Activated T-cell treated with anti-CD3 and anti-CD28 coated beads for 4 hours (primary cell): ENCODE data around the gene VWA5B2.

Experiments used
- DNase-seq: peaks from one replicate; pipeline ENCODE4 v3.0.0-alpha.2; 2020

Gene VWA5B2

DNA sequence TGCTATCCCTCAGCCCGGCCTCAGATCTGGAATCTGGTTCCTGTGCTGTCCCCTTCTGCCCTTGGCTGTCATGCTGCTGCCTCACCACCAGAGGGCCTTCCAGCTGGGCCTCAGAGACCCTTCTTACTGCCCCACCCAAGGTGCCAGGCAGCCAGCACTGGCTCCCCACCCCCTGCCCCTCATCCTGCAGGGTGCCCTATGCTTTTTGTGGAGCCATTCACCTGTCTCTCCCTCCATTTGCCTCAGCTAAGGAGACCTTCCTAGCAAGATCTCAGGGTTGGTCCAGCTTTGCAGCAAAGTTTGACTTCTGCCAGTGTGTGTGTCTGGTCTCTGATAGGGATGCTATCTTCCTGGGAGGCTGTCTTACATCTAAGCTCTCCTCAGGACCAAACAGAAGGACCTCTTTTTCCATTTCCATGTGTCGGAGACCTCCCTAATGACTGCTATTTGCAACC lies 1.9 kb upstream of the VWA5B2 start:
- DNase-seq: peak; percentile 49

DNA sequence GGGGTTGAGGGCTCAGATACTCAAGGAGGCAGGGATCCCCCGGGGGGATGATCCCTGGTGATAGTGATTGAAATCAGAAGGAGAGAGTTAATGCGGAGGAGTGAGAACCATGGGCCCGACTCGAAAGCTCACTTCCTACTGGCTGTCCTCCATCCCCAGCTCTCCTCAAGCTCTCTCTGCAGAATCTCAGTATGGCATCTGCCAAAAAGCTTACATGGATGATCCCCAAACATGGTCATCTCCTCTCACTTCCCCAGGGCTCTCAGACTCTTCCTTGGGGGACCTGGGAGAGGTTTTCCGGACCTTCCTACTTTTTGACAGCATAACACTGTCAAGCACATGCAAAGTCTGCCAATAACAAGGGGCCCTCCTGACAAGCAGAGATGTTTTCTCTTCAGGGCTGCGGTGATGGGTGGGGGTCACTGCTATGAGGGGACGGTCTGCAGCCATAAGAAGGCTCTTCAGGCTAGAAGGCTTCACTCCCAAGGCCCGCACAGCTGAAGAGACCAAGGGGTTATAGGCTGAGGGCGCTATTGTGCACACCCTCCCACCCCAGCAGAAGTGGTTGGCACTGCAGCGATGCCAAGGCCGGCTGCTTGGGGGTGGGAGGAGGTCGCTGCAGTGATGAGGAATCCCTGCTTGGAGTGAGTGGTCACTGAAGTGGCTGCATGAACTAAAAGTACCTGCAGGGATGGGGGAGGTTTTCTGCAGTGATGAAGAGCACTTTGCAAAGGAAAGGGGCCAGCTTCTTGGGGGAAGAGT lies 828 bp upstream of the VWA5B2 start:
- DNase-seq: no peak

DNA sequence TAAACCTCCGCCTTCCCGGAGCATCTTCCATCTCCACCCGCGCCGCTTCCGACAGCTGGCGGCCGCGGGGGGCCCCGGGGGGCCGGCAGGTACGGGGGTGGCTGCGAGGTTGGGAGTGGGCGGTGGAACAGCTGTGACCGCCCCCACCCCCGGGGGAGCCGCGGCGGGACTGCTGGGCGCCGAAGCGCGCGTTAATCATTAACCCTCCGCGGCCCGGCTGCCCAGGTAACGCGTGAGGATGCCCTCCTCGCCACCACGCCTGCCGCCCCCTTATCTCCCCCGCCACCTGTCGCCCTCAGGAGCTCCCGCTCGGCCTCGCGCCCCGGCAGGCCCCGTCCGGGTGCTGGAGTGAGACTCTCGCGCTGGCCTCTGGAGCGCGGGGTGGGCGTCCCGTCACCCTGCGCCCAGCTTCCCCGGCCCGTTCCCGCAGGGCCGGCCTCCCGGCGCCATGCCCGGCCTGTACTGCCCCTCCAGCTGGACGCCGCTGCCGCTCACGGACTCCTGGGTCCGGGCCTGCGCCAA lies 757 bp downstream of the VWA5B2 start:
- no peak for DNase-seq

DNA sequence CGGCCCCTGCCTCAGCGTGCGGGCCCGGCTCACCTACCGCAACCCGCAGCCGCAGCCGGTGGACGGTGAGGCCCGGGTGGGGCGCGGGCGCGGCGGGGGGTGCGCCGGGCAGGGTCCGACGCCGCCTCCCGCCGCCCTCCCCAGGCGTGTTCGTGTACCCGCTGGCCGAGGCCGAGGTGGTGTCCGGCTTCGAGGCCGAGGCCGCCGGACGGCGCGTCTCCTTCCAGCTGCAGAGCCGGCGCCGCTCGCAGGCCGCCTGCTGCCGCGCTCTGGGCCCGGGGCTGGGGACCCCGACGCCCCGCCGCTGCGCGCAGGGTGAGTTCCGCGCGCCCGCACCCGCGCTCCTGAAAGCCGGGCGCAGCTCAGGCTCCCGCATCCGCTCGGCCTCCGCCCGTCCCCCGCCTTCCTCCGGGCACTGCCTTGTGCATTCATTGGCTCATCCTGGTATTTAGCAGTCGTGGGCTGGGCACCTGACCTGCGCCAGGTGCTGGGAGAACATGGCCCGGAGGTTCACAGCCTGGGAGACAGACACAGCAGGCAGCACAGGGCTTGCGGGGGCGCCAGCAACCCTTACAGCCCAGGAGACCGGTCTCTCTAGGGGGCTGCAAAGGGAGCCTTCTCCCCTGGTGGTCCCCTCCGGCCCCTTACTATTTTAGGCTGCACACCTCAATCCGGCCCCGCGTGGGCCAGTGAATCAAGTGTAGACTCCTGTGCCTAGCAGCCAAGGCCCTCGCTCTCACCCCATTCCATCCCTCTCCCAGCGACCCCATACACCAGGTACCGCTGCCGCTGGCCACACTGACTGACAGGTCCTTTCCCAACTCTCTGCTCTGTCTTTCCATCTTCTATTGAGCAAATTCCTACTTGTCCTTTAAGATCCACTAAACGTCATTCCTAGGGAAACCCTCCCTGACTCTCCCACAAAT lies 1.5 kb downstream of the VWA5B2 start:
- DNase-seq: no peak

DNA sequence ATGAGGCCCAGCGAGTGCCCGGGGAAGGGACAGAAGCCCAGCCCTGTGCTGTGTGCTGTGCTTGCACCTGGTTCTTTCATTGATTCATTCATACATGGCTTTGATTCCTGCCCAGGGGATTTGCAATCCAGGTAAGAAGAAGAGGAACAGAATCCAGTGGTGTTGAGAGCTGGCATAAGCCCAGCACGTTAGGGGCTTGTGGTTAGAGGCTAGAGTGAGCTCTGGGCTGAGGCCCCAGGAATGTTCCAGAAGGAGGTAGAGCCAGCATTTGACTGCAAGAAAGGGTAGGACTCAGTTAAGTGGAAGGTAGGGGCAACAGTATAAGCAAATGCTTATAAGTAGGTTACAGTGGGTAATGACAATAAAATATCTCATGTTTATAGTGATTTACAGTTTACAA lies 2.3 kb downstream of the VWA5B2 start:
- no peak for DNase-seq

DNA sequence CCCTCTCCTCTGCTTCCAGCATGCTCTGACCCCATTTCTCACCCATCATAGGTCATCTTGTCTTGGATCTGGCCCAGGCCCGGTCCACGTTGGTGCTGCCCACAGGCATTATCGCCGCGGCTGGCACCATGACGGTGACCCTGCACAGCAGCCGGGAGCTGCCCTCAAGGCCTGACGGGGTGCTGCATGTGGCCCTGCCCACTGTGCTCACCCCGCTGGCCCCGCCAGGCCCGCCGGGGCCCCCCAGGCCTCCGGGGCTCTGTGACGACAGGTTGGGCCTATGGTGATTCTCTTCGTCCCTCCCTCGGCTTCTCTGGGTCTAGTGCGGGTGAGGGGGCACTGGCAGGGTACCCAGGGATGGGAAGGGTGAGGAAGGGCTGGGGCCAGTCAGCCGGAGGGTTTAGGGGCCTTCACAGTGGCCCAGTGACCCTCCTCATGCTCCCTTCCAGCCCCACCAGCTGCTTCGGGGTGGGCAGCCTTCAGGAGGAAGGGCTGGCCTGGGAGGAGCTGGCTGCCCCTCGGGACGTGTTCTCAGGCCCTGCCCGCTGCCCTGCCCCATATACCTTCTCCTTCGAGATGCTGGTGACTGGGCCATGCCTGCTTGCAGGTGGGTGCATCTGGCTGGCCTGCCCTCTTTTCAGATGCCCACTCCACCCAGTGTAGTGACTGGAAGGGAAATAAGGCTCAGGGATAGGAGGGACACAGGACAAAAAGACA lies 3.9 kb downstream of the VWA5B2 start:
- no peak for DNase-seq

DNA sequence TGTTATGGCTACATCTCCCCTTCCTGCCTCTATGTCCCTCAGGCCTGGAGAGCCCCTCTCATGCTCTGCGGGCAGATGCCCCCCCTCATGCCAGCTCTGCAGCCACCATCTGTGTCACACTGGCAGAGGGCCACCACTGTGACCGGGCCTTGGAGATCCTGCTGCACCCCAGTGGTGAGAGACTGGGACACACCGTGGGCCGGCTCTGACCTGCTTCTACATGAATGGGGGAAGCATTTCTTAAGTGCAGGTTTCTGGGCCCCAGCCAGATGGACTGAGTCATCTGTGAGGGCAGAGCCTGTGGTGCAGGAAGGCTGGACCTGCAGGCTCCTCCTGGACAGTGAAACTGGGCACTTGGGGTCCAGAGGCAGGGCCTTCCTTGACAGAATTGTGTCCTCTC lies 4.8 kb downstream of the VWA5B2 start:
- no peak for DNase-seq

DNA sequence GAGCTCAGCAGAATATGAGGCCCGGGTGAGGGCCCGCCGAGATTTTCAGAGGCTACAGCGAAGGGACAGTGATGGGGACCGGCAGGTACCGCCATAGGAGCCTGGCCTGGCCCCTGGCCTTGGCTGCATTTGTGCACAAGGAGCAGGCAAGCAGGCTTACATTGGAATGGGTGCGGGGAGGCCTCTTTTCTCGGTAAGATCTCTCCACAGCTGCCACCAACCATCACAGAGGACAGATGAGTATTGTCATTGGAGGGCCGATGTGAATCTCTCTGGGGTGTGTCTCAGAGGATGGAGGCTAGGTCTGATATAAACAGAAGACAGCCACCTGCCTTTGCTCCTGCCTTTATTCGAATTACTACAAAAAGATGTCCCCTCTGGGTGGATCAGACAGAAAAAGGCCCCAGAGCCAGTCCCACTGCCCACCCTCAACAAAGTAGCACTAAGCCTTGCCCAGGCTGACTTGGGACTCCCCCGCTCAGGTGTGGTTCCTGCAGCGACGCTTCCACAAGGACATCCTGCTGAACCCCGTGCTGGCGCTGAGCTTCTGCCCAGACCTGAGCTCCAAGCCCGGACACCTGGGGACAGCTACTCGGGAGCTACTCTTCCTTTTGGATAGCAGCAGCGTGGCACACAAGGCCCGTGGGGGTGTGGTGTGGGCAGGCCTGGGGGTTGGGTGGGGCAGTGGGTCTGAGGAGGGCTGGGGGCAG lies 5.4 kb downstream of the VWA5B2 start:
- DNase-seq: no peak

DNA sequence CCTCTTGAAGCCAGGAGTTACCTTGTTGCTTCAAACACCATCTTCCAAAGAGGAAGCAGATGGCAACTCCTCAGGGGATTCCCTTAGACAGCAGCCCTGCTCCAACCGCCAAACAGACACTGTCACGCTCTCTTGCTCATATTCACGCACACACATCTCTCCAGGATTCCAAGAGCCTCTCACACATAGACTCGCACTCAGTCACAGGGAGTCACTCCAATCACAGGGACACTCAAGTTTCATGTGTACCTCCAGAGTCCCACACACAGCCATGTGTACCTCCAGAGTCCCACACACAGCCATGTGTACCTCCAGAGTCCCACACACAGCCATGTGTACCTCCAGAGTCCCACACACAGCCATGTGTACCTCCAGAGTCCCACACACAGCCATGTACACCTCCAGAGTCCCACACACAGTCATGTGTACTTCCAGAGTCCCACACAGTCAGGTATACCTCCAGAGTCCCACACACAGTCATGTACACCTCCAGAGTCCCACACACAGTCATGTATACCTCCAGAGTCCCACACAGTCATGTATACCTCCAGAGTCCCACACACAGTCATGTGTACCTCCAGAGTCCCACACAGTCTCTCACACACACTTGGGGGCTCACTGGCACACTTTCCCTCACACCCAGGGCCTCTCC lies 6.1 kb downstream of the VWA5B2 start:
- DNase-seq: no peak

DNA sequence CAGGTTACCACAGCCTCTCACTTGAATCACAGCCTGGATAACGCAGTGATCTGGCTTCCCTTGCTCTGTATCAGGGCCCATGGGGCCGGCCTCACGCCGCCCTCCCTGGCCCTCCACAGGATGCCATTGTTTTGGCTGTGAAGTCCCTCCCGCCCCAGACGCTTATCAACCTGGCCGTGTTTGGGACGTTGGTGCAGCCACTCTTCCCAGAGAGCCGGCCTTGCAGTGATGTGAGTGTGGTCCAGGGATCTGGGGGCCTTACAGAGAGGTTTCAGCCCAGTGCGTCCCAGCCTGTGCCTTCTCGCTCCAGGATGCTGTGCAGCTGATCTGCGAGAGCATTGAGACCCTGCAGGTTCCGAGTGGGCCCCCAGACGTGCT lies 6.6 kb downstream of the VWA5B2 start:
- no peak for DNase-seq

DNA sequence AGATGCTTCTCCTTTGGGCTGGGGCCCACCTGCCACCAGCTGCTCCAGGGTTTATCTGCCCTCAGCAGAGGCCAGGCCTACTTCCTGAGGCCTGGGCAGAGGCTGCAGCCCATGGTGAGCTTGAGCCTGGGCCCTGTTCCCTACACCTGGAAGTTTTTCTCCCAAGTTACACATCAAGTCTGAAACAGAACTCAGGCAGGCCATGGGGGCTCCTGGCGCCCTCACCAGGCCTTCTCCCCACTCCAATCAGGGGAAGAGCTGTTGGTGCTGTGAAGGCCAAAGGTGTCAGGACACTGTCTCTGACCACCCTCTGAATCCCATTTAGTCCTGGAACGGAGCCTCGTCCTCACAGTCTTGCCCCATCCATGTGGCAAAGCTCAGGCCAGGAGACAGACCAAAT lies 7.3 kb downstream of the VWA5B2 start:
- no peak for DNase-seq

DNA sequence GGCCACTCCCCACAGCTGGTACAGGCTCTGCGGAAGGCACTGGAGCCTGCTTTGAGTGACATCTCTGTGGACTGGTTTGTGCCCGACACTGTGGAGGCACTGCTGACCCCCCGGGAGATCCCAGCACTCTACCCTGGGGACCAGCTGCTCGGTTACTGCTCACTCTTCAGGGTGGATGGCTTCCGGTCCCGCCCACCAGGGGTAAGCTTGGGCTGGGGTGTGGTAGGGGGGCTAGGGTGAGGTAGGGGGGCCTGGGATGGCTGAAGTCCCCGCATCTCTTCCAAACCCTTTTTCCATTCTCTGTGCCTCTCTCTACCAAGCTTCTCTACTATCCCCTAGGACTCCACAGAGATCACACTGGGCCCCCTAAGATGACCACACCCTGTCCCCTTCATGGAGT lies 7.8 kb downstream of the VWA5B2 start:
- DNase-seq: no peak

DNA sequence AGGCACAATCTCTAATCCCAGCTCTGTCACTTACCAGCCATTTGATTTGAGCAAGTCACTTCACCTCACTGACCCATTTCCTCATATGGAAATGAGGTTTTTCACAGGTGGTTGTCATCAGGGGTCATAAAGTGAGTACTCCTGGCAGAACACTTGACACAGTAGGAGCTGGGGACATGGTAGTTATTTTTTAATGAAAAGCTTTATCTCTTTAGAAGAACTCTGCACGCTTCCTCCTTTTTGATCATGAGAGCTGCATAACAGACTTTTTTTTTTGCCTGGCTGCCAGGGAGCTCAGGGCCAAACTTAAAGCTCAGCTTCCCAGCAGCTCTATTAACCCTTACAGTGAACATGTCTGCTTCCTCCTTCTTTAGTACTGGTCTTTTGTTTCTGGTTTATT lies 8.4 kb downstream of the VWA5B2 start:
- no peak for DNase-seq

DNA sequence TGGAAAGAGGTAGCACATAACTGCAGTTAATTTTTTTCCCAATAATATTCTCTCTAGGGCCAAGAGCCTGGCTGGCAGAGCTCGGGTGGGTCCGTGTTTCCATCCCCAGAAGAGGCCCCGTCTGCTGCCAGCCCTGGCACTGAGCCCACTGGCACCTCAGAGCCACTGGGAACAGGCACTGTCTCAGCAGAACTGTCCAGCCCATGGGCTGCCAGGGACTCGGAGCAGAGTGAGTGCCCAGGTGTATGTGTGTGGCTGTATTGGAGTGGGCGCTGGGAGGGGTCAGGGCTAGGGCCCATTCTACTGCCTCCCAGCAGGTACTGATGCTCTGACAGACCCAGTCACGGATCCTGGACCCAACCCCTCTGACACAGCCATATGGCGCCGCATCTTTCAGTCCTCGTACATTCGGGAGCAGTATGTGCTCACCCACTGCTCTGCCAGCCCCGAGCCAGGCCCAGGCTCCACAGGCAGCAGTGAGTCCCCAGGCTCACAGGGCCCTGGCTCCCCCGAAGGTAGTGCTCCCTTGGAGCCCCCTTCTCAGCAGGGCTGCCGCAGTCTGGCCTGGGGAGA lies 8.9 kb downstream of the VWA5B2 start:
- no peak for DNase-seq

DNA sequence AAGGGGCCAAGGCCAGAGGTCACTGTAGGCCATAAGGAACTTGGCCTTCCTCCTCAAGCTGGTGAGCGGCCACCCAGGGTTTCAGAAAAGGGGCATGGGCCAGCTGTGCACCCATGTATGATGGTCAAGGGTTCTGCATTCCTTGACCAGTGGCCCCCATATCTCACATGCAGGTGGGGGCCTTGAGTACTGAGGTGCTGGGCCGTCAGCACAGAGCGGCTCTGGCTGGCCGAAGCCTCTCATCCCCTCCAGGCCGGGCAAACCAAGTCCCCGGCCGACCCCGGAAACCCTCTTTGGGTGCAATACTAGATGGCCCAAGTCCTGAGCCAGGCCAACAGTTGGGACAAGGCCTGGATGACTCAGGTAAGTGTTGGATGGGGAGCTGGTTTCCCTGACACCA lies 9.8 kb downstream of the VWA5B2 start:
- no peak for DNase-seq

DNA sequence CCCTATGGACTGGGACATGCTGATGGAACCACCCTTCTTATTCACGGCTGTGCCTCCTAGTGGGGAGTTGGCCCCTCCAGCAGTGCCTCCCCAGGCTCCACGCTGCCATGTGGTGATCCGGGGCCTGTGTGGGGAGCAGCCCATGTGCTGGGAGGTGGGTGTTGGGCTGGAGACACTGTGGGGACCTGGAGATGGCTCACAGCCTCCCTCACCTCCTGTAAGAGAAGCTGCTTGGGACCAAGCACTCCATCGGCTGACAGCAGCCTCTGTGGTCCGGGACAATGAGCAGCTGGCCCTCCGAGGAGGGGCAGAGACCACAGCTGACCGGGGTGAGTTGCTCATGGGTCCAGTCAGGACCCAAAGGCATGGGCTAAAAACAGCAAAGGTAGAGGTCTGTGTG lies 10.3 kb downstream of the VWA5B2 start:
- no peak for DNase-seq

DNA sequence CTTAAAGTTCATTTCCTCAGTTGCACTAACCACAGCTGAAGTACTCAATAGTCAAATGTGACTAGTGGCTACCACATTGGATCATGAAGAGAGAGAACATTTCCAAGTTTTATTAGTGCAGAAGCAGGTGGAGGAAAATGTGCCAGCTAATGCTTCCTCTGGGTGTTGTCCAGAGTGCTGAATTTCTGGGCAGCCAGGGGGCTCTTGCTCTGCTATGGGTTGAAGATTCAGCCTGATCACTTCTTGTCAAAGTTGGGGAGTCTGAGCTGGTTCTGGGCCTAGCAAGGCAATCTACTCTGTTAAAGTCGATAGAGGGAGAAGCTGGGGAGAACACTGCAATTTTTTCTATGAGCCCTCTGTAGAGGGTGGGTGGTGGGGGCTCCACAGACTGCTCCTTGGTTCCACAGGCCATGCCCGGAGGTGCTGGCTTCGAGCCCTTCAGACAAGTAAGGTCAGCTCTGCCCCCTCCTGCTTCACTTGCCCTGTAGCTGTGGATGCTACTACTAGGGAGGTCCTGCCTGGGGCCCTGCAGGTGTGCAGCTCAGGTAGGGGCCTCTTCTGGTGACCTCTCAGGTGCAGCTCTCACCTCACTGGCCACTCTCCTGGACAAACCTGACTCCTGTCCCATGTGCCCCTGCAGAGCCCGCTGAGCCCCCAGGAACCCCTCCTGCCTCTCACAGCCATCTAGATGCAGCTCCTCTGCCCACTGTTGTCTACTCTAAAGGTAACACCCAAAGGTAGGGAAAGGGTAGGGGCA lies 11.2 kb downstream of the VWA5B2 start:
- DNase-seq: no peak

DNA sequence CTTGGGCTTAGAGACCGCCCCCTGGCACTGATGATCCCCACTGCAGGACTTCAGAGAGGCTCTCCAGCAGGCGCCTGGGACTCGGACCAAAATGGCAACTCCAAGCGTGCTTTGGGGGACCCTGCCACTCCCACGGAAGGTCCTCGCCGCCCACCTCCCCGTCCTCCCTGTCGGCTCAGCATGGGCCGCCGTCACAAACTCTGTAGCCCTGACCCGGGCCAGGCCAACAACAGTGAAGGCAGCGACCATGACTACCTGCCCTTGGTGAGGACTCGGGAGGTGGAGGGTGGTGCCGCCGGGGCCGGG lies 11.7 kb downstream of the VWA5B2 start:
- DNase-seq: no peak

DNA sequence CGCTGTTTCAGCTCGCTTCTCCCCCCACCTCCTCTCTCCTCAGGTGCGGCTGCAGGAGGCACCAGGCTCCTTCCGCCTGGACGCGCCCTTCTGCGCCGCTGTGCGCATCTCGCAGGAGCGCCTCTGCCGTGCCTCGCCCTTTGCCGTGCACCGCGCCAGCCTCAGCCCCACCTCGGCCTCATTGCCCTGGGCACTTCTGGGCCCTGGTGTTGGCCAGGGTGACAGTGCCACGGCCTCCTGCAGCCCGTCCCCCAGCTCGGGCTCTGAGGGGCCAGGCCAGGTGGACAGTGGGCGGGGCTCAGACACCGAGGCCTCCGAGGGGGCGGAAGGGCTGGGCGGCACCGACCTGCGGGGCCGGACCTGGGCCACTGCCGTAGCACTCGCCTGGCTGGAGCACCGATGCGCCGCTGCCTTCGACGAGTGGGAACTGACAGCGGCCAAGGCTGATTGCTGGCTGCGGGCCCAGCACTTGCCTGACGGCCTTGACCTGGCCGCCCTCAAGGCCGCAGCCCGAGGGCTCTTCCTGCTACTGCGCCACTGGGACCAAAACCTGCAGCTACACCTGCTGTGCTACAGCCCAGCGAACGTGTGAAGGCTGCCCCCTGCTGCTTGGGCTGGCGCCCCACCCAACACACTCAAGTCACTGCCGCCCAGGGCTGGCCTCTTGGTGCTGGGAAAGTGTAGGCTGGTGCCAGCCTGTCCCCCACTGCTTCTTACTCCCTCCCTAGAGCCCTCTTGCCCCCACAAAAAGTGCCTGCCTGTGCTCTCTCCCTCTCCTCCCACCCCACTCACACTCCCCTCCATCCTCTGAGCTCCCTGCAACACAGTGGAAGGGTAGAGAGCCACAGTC lies 12.3 kb downstream of the VWA5B2 start:
- no peak for DNase-seq

DNA sequence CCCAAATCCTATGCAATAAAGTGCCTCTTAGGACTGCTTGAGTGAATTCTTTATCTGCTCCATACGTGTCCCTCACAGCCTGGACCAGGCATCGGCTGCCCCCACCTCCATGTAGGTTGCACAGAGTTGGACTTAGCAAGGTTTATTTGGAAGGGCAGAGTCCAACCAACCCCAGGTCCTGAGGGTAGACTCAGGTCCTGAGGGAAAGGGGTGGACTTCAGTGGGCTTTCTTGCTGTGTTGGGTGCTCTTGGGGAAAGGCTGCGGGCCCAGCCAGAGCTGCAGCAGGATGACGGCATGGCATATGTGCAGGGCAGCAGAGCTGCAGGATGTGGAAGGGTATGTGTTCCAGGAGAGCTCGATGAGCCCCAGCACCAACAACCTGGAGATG lies 12.9 kb downstream of the VWA5B2 start:
- DNase-seq: no peak
